H1 (cell line): ENCODE measurements around the gene HSD17B1. TPM values are rescaled to one million over a fixed set of nuclear protein-coding genes. Genes with fewer than 3 reads are reported as not detected.

Experiments
- CTCF ChIA-PET: fragments of 300-600 bp; sonication (Branson Sonifier 250); formaldehyde crosslinking; loops from one replicate; lab custom pipeline; 2021; ENCODE audit not compliant: partially characterized antibody; lab: Charles Lee
- POLR2A ChIA-PET: fragments of 300-600 bp; sonication (Branson Sonifier 250); formaldehyde crosslinking; loops from one replicate; lab custom pipeline; 2021; ENCODE audit warnings: inconsistent platforms; ENCODE audit not compliant: partially characterized antibody; lab: Charles Lee
- DNase-seq, 2 experiments: peaks; one replicate each; pipeline versions ENCODE4 v3.0.0 to v3.0.0-alpha.2; 2010 to 2022; ENCODE audit warnings: low spot score in 2 of 2, low read depth in 1 of 2, mixed read lengths in 1 of 2
- FAIRE-seq: peaks from 2 replicates; lab custom pipeline; 2011; peaks lifted over from hg19 to GRCh38; lab: Jason Lieb, UNC
- H2AFZ ChIP-seq: 2 replicates; pipeline ENCODE4 v1.8.1; 2012; ENCODE audit warnings: low read length, inconsistent platforms
- H2AK5ac ChIP-seq: 2 replicates; pipeline ENCODE4 v1.6.1; 2013; ENCODE audit warnings: low read depth, low read length
- H2BK120ac ChIP-seq: replicated peaks from 2 replicates; pipeline ENCODE3; 2013; ENCODE audit warnings: low read depth, low read length, inconsistent platforms
- H2BK12ac ChIP-seq: 2 replicates; pipeline ENCODE4 v1.6.1; 2013; ENCODE audit warnings: low read depth, low read length
- H2BK15ac ChIP-seq: 2 replicates; pipeline ENCODE4 v1.6.1; 2013; ENCODE audit warnings: low read length
- H2BK20ac ChIP-seq: 2 replicates; pipeline ENCODE4 v1.6.1; 2013; ENCODE audit warnings: low read length
- H2BK5ac ChIP-seq: 2 replicates; pipeline ENCODE4 v1.6.1; 2013; ENCODE audit warnings: low read depth, low read length
- H3K14ac ChIP-seq: 2 replicates; pipeline ENCODE4 v1.6.1; 2013; ENCODE audit warnings: inconsistent platforms; ENCODE audit not compliant: insufficient read length
- H3K18ac ChIP-seq: 2 replicates; pipeline ENCODE4 v1.6.1; 2013; ENCODE audit warnings: low read length; ENCODE audit errors: extremely low read depth
- H3K23ac ChIP-seq: 2 replicates; pipeline ENCODE4 v1.6.1; 2013; ENCODE audit warnings: inconsistent platforms; ENCODE audit not compliant: insufficient read length
- H3K23me2 ChIP-seq: 2 replicates; pipeline ENCODE4 v1.6.1; 2013; ENCODE audit warnings: low read depth, low read length
- H3K27ac ChIP-seq: 2 replicates; pipeline ENCODE4 v1.6.1; 2011; ENCODE audit warnings: low read depth, low read length, inconsistent platforms
- H3K27me3 ChIP-seq, 4 experiments: replicated peaks in 1 of 4; 1 replicate in 1 of 4; 2 replicates in 3 of 4; pipeline versions ENCODE4 v1.6.1 to v1.8.1; 2011 to 2013; ENCODE audit warnings: low read length in 3 of 4, mild to moderate bottlenecking in 3 of 4, inconsistent platforms in 2 of 4, mixed read lengths in 2 of 4, moderate library complexity in 1 of 4; ENCODE audit not compliant: control insufficient read depth in 3 of 4, insufficient read depth in 3 of 4; ENCODE audit errors: extremely low read depth in 1 of 4
- H3K36me3 ChIP-seq, 4 experiments: 2 replicates each; pipeline versions ENCODE4 v1.6.1 to v1.8.1; 2011 to 2013; ENCODE audit warnings: mild to moderate bottlenecking in 4 of 4, low read length in 3 of 4, moderate library complexity in 2 of 4, control low read depth in 1 of 4, inconsistent platforms in 1 of 4; ENCODE audit not compliant: insufficient read depth in 4 of 4, control insufficient read depth in 2 of 4
- H3K4ac ChIP-seq: replicated peaks from 2 replicates; pipeline ENCODE3; 2013; ENCODE audit warnings: low read length, low read depth, mixed read lengths, inconsistent platforms; ENCODE audit not compliant: insufficient read length
- H3K4me1 ChIP-seq, 4 experiments: replicated peaks in 1 of 4; 1 replicate in 1 of 4; 2 replicates in 3 of 4; pipeline versions ENCODE4 v1.6.1 to v1.8.1; 2011 to 2013; ENCODE audit warnings: low read length in 3 of 4, inconsistent platforms in 2 of 4, mixed read lengths in 1 of 4; ENCODE audit not compliant: insufficient read depth in 4 of 4, control insufficient read depth in 3 of 4
- H3K4me2 ChIP-seq, 2 experiments: 2 replicates each; pipeline versions ENCODE4 v1.6.1 to v1.8.1; 2011 to 2013; ENCODE audit warnings: low read depth in 2 of 2, low read length in 2 of 2, control low read depth in 1 of 2, inconsistent platforms in 1 of 2, mild to moderate bottlenecking in 1 of 2; ENCODE audit not compliant: insufficient read depth in 1 of 2
- H3K4me3 ChIP-seq, 4 experiments: fragments of 200-600, 300-600 bp in 1 of 4; sonication (generic), shearing (Covaris generic), sonication (Bioruptor Twin) in 1 of 4; 2 replicates each; pipeline versions ENCODE4 v1.5.1 to v1.8.1; 2011 to 2016; ENCODE audit warnings: low read length in 4 of 4, low read depth in 3 of 4, control low read depth in 2 of 4, inconsistent platforms in 2 of 4, mild to moderate bottlenecking in 2 of 4, mixed read lengths in 1 of 4, moderate library complexity in 1 of 4; ENCODE audit not compliant: insufficient read depth in 2 of 4; ENCODE audit errors: extremely low read depth in 1 of 4
- H3K56ac ChIP-seq: replicated peaks from 2 replicates; pipeline ENCODE3; 2013; ENCODE audit warnings: low read depth, mild to moderate bottlenecking, mixed read lengths, low read length, inconsistent platforms; ENCODE audit not compliant: insufficient read length
- H3K79me1 ChIP-seq: 2 replicates; pipeline ENCODE4 v1.6.1; 2013; ENCODE audit warnings: low read depth, low read length, control low read depth
- H3K79me2 ChIP-seq, 2 experiments: 2 replicates each; pipeline versions ENCODE4 v1.6.1 to v1.8.1; 2012 to 2013; ENCODE audit warnings: low read length in 2 of 2, mild to moderate bottlenecking in 2 of 2, inconsistent platforms in 1 of 2; ENCODE audit not compliant: insufficient read depth in 2 of 2, control insufficient read depth in 1 of 2
- H3K9ac ChIP-seq, 4 experiments: replicated peaks in 1 of 4; 1 replicate in 1 of 4; 2 replicates in 3 of 4; pipeline versions ENCODE4 v1.6.1 to v1.8.1; 2011 to 2013; ENCODE audit warnings: low read depth in 3 of 4, low read length in 3 of 4, control low read depth in 2 of 4, mild to moderate bottlenecking in 2 of 4, moderate library complexity in 2 of 4, inconsistent platforms in 1 of 4; ENCODE audit errors: extremely low read depth in 1 of 4
- H3K9me3 ChIP-seq, 2 experiments: 2 replicates each; pipeline versions ENCODE4 v1.6.1 to v1.8.1; 2012 to 2013; ENCODE audit warnings: mild to moderate bottlenecking in 2 of 2, moderate library complexity in 2 of 2, control low read depth in 1 of 2, inconsistent platforms in 1 of 2, low read depth in 1 of 2, low read length in 1 of 2, mixed read lengths in 1 of 2; ENCODE audit not compliant: insufficient read depth in 2 of 2
- H4K20me1 ChIP-seq, 2 experiments: replicated peaks in 1 of 2; 2 replicates each; pipeline versions ENCODE3 to v1.8.1; 2011 to 2013; ENCODE audit warnings: inconsistent platforms in 2 of 2, low read length in 2 of 2, mild to moderate bottlenecking in 1 of 2; ENCODE audit not compliant: insufficient read depth in 2 of 2, control insufficient read depth in 1 of 2
- H4K5ac ChIP-seq: 2 replicates; pipeline ENCODE4 v1.6.1; 2013; ENCODE audit warnings: low read length, low read depth, mixed read lengths, inconsistent platforms; ENCODE audit not compliant: insufficient read length
- H4K8ac ChIP-seq: 2 replicates; pipeline ENCODE4 v1.8.0; 2013; ENCODE audit warnings: mild to moderate bottlenecking, moderate library complexity, low read length, inconsistent platforms; ENCODE audit not compliant: insufficient read depth; ENCODE audit errors: extremely low read depth
- H4K91ac ChIP-seq: replicated peaks from 2 replicates; pipeline ENCODE3; 2013; ENCODE audit warnings: low read length, mixed read lengths, inconsistent platforms; ENCODE audit not compliant: insufficient read length
- EGR1 ChIP-seq: IDR thresholded peaks from 2 replicates; pipeline ENCODE4 v1.6.1; 2011; ENCODE audit warnings: low read depth, low read length, borderline replicate concordance
- GABPA ChIP-seq: IDR thresholded peaks from 2 replicates; pipeline ENCODE4 v1.6.1; 2011; ENCODE audit warnings: mild to moderate bottlenecking, low read length, moderate library complexity, borderline replicate concordance; ENCODE audit not compliant: insufficient read depth
- JUN ChIP-seq: IDR thresholded peaks from 2 replicates; pipeline ENCODE4 v1.6.1; 2011; ENCODE audit warnings: low read depth, mild to moderate bottlenecking, improper control_type of control experiment, low read length
- KDM4A ChIP-seq: IDR thresholded peaks from one replicate; pipeline ENCODE4 v1.7.1; 2012; ENCODE audit warnings: low read depth, mild to moderate bottlenecking, moderate library complexity, low read length, inconsistent platforms; ENCODE audit not compliant: severe bottlenecking
- NANOG ChIP-seq: IDR thresholded peaks from 2 replicates; pipeline ENCODE4 v1.6.1; 2011; ENCODE audit warnings: low read length, low read depth, mild to moderate bottlenecking, inconsistent platforms; ENCODE audit not compliant: insufficient read depth, poor library complexity, severe bottlenecking
- NRF1 ChIP-seq: IDR thresholded peaks from 2 replicates; pipeline ENCODE4 v1.6.1; 2011; ENCODE audit warnings: mild to moderate bottlenecking, low read depth, low read length, improper control_type of control experiment
- RBBP5 ChIP-seq: IDR thresholded peaks from 2 replicates; pipeline ENCODE4 v1.7.1; 2012; ENCODE audit warnings: low read depth, mild to moderate bottlenecking, inconsistent platforms, low read length, moderate library complexity, borderline replicate concordance
- SP2 ChIP-seq: IDR thresholded peaks from 2 replicates; pipeline ENCODE4 v1.6.1; 2012; ENCODE audit warnings: mild to moderate bottlenecking, low read length, inconsistent platforms
- WGBS, 2 experiments: shearing (Covaris generic) in 1 of 2; methylation state at CpG; one replicate each; pipeline versions ENCODE4 v1.1.6 to v1.1.7; 2013 to 2015; ENCODE audit warnings: low lambda C conversion rate in 2 of 2, mixed read lengths in 2 of 2, inconsistent platforms in 1 of 2, low coverage in 1 of 2, missing lambda C conversion rate in 1 of 2; ENCODE audit not compliant: insufficient replicate concordance in 2 of 2, insufficient coverage in 1 of 2, insufficient read length in 1 of 2; ENCODE audit errors: extremely low coverage in 1 of 2, missing lambda C conversion rate in 1 of 2; 5-methylcytosine and 5-hydroxymethylcytosine counted together
- polyA plus RNA-seq, 7 experiments: library from polyadenylated mRNA; depleted of rRNA in 3 of 7; stranded (reverse) in 5 of 7; unstranded in 2 of 7; fragments of >200 nt in 5 of 7; fragments of 200-250 nt in 2 of 7; gene quantifications; 1 replicate in 5 of 7; 2 replicates in 1 of 7; 4 replicates in 1 of 7; pipeline versions ENCODE4 v1.2.1 to v1.2.3, GENCODE V29; 2011 to 2013; ENCODE audit warnings: missing spikeins in 2 of 7, mixed read lengths in 2 of 7
- total RNA-seq: library from RNA; stranded (reverse); fragmentation: NEBNext Ultra II Directional; extraction: Animal tissue kit (Norgen Biotek cat#: 25700); gene quantifications from 2 replicates; pipeline ENCODE4 v1.2.1, GENCODE V29; 2021
- TF ChIP-seq, protein P1 (sequence below), 3 experiments: IDR thresholded peaks; 1 replicate in 2 of 3; 2 replicates in 1 of 3; pipeline versions ENCODE4 v1.5.1 to v1.6.1; 2011; ENCODE audit warnings: low read length in 3 of 3, mild to moderate bottlenecking in 3 of 3, inconsistent platforms in 2 of 3, low read depth in 1 of 3, moderate library complexity in 1 of 3; ENCODE audit not compliant: insufficient read depth in 1 of 3; ENCODE audit errors: control extremely low read depth in 1 of 3
- TF ChIP-seq, protein P2 (sequence below): IDR thresholded peaks from 2 replicates; pipeline ENCODE4 v1.6.1; 2011; ENCODE audit warnings: low read length, improper control_type of control experiment

HSD17B1 gene
- total and polyA plus RNA-seq, 2 of the 8 experiments (the other 6 are each of a cell fraction or from before 2014, with no cell fraction given): 0.88 to 1.0 TPM

DNA sequence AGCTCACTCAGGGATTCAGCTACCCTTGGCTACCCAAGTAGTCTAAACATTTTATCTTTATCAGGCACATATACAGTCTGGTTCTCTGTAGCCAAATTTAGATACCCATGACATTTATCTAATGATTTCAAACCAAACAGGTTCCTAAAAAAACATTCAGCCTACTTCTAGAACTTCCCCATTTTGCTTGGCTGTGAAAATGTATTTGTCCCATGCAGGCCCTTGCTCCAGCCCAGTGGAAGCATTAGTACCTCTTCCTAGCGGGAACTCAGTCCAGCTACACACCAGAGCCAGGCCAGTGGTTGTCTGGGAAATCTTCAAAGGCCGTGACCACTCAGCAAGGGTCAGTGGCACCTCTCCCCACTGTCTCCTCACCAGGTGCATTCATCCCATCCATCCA is 42.9 kb upstream of the HSD17B1 start:
- Histone ChIP-seq H2BK5ac (no peak overlapping the region), H4K5ac (no peak overlapping the region), H3K4ac (no peak overlapping the region), H4K91ac (no peak overlapping the region), H3K23ac (no peak overlapping the region), H2AFZ (no peak overlapping the region), H2AK5ac (no peak overlapping the region), H3K9ac (no peak overlapping the region; a peak in 1 of 7 replicates), H2BK12ac (no peak overlapping the region), H3K56ac (no peak overlapping the region), H3K79me2 (no peaks in the 10 kb centered on the region), H3K27me3 (no peaks in the 10 kb centered on the region; a peak in 1 of 7 replicates), H3K23me2 (no peaks in the 10 kb centered on the region), H3K27ac (no peak overlapping the region), H3K4me1 (no peaks in the 10 kb centered on the region), H2BK120ac (no peak overlapping the region), H3K79me1 (no peaks in the 10 kb centered on the region), H2BK15ac (no peak overlapping the region), H3K14ac (no peak overlapping the region), H3K9me3 (no peaks in the 10 kb centered on the region), H3K4me3 (no peak overlapping the region), H3K18ac (no peak overlapping the region), H4K8ac (no peak overlapping the region), H3K4me2 (no peak overlapping the region), H4K20me1 (no peaks in the 10 kb centered on the region), H3K36me3 (peaks cover 0 to 18% (median 9%) of the 10 kb centered on the region in 4 experiments; a peak in 5 of 8 replicates), H2BK20ac (no peak overlapping the region)
- 92% methylated on average over 2 of the region's 2 CpGs; no CpG with 5 or more reads in 1 of the 2 experiments for WGBS, 2 experiments
- CTCF ChIA-PET: interaction anchor here (0.5 to 6.6 kb wide), 5 partner anchors 9 to 72 kb away, joined by 3 to 57 read pairs (median 6); no protein-coding TSS in a partner anchor
- no peak for FAIRE-seq
- no peak for DNase-seq
- POLR2A ChIA-PET: no interaction called here
- TF ChIP-seq EGR1 (no peak), GABPA (no peak), RBBP5 (no peak), NANOG (no peak), KDM4A (no peak), JUN (no peak), SP2 (no peak), NRF1 (no peak)
- TF ChIP-seq, protein P1, sequence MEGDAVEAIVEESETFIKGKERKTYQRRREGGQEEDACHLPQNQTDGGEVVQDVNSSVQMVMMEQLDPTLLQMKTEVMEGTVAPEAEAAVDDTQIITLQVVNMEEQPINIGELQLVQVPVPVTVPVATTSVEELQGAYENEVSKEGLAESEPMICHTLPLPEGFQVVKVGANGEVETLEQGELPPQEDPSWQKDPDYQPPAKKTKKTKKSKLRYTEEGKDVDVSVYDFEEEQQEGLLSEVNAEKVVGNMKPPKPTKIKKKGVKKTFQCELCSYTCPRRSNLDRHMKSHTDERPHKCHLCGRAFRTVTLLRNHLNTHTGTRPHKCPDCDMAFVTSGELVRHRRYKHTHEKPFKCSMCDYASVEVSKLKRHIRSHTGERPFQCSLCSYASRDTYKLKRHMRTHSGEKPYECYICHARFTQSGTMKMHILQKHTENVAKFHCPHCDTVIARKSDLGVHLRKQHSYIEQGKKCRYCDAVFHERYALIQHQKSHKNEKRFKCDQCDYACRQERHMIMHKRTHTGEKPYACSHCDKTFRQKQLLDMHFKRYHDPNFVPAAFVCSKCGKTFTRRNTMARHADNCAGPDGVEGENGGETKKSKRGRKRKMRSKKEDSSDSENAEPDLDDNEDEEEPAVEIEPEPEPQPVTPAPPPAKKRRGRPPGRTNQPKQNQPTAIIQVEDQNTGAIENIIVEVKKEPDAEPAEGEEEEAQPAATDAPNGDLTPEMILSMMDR (IDR thresholded peaks at IDR 0.05; ENCODE audit: control extremely low read depth in 1 of 3, insufficient read depth in 1 of 3, low read depth in 1 of 3, low read length in 3 of 3): no peak
- TF ChIP-seq, protein P2, sequence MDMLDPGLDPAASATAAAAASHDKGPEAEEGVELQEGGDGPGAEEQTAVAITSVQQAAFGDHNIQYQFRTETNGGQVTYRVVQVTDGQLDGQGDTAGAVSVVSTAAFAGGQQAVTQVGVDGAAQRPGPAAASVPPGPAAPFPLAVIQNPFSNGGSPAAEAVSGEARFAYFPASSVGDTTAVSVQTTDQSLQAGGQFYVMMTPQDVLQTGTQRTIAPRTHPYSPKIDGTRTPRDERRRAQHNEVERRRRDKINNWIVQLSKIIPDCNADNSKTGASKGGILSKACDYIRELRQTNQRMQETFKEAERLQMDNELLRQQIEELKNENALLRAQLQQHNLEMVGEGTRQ: no peak
